Measurements from ENCODE around the gene BMPER.

DNA sequence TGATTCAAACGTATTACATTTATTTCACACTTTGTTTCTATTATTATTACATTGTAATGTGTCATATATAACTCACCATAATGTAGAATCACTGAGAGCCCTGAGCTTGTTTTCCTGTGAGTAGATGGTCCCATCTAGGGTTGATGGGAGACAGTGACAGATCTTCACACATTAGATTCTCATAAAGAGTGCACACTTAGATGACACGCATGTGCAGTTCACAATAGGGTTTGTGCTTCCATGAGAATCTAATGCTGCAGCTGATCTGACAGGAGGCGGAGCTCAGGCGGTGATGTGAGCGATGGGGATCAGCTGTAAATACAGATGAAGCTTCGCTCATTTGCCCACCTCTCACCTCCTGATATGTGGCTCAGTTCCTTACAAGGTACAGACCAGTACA lies 36.1 kb downstream of the BMPER start:
- TF ChIP-seq POLR2AphosphoS5 (IDR thresholded peaks at IDR 0.05; ENCODE audit: low read depth, low read length) (no peak), SIN3A (IDR thresholded peaks at IDR 0.05; ENCODE audit: borderline replicate concordance, insufficient read depth, low read length) (no peak), TAF1 (IDR thresholded peaks at IDR 0.05; ENCODE audit: borderline replicate concordance, insufficient read depth, low read length) (no peak)
- TF ChIP-seq, protein P1, sequence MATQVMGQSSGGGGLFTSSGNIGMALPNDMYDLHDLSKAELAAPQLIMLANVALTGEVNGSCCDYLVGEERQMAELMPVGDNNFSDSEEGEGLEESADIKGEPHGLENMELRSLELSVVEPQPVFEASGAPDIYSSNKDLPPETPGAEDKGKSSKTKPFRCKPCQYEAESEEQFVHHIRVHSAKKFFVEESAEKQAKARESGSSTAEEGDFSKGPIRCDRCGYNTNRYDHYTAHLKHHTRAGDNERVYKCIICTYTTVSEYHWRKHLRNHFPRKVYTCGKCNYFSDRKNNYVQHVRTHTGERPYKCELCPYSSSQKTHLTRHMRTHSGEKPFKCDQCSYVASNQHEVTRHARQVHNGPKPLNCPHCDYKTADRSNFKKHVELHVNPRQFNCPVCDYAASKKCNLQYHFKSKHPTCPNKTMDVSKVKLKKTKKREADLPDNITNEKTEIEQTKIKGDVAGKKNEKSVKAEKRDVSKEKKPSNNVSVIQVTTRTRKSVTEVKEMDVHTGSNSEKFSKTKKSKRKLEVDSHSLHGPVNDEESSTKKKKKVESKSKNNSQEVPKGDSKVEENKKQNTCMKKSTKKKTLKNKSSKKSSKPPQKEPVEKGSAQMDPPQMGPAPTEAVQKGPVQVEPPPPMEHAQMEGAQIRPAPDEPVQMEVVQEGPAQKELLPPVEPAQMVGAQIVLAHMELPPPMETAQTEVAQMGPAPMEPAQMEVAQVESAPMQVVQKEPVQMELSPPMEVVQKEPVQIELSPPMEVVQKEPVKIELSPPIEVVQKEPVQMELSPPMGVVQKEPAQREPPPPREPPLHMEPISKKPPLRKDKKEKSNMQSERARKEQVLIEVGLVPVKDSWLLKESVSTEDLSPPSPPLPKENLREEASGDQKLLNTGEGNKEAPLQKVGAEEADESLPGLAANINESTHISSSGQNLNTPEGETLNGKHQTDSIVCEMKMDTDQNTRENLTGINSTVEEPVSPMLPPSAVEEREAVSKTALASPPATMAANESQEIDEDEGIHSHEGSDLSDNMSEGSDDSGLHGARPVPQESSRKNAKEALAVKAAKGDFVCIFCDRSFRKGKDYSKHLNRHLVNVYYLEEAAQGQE (IDR thresholded peaks at IDR 0.05; ENCODE audit: insufficient read depth in 1 of 2, low read depth in 2 of 2, low read length in 2 of 2): no peak
